ENCODE results near the gene FAM3C.
"Not testable (repeated sequence)": the region's sequence is repeated elsewhere in the genome, so short reads cannot be mapped to it uniquely, and the experiment has no call there.

Gene FAM3C

GRCh38 chr7:121315170-121315569 lies 80.9 kb downstream of the FAM3C start:
- peaks cover 16% of the 10 kb centered on the region for H3K27me3 Mint-ChIP-seq
- H3K4me1 Mint-ChIP-seq (ENCODE audit: low read depth); H3K9me3 Mint-ChIP-seq; H3K4me3 Mint-ChIP-seq; DNase-seq; H3K36me3 Mint-ChIP-seq (ENCODE audit: low read depth); H3K27ac Mint-ChIP-seq: not testable (repeated sequence)

DNA sequence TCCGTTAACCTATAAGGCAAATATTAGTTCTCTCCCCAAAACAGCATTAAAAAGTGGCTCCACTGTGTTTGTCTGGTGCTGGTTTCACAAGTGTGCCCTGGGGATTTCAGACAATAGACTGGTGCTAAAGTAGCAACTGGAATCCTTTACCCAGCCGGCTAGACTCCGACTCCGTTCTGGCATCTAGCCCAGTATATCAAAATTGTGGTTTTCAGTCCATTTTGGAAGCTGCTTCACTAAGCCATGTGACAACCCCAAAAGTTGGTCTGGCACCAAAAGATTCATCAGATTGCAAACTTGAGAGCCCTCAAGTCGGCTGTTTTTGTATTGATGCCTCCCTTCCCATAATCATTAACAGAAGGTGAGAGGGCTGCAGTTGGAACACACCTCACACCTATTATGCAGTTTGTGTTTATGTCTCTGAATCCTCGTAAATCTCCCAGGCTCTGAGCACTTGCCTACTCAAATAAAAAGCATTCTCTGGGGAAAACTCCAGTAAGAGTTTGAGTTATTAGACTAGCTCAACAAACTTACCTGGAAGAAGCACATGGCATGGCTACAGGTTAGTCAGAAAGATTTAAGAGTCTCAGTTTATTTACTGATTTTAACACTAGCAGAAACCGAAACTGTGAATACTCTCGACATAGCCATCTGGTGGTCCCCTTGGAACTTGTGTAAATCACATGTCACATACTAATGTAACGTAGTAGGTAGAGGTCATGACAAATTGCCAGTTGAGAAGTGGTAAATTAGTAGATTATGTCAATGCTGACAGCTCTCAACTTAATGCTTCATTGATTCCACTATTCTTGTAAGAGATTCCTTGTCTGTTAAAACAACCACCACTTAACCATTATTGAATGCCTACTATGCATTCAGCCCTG lies 82.1 kb downstream of the FAM3C start:
- peaks cover 1% of the 10 kb centered on the region for H3K4me1 Mint-ChIP-seq (ENCODE audit: low read depth)
- DNase-seq, result no peak
- no peak overlapping the region for H3K4me3 Mint-ChIP-seq
- no peaks in the 10 kb centered on the region for H3K36me3 Mint-ChIP-seq (ENCODE audit: low read depth)
- H3K27ac Mint-ChIP-seq, result no peak overlapping the region
- no peaks in the 10 kb centered on the region for H3K9me3 Mint-ChIP-seq
- peaks cover 23% of the 10 kb centered on the region for H3K27me3 Mint-ChIP-seq

DNA sequence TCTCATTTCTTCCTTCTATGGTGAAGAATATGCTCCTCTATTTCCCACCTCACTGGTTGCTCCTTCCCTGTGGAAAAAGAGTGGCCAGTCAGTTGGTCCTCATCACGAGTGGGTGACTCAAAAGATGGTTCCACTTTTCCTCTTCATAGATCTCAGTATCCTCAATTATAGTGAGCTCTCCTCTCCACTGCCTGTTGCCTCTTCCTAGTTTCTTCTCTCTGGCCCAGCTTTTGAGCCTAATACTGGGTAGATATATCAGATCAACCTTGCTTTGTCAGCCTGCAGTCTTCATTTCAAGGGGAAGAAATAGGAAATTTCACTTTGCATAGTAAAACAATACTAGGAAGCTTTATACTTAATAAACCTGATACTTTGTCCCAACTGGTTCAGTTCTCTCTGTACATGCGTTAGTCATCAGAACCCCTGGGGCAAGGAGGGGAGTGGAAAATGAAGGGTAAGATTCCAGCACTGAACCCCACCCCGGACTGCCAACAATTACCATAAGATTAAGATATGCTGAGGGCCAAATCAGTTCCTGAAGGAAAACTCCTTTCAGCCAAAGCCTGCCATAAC lies 82.8 kb downstream of the FAM3C start:
- DNase-seq, result no peak

GRCh38 chr7:121307021-121307574 lies 89.0 kb downstream of the FAM3C start:
- Mint-ChIP-seq H3K27ac (peak overlapping the region; percentile 46), H3K4me3 (no peak overlapping the region), H3K4me1 (ENCODE audit: low read depth) (peaks cover 13% of the 10 kb centered on the region), H3K27me3 (peaks cover 33% of the 10 kb centered on the region), H3K9me3 (no peaks in the 10 kb centered on the region), H3K36me3 (ENCODE audit: low read depth) (no peaks in the 10 kb centered on the region)
- DNase-seq, result no peak

More for the DNA sequence above, 82.8 kb downstream of the FAM3C start:
- Mint-ChIP-seq H3K9me3 (no peaks in the 10 kb centered on the region), H3K36me3 (ENCODE audit: low read depth) (no peaks in the 10 kb centered on the region), H3K4me3 (no peak overlapping the region), H3K27ac (no peak overlapping the region), H3K4me1 (ENCODE audit: low read depth) (peaks cover 1% of the 10 kb centered on the region), H3K27me3 (peaks cover 30% of the 10 kb centered on the region)

DNA sequence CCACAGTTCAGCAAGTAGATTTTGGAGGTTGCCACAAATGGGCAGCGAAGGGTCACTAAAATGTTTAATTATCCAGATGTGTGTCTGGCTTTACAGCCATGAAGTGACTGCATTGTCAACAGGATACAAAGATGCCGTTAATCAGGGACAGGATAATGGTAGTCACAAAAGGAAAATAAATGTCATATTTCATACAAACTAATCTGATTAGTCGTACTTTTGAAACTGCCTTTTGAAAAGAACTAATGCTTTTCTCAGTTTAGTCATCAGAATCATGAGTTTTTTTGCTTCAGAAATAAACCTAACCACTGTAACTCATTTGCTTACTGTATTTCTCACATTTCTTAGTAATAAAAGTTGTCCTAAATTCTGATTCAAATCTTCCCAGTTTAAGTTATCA lies 89.5 kb downstream of the FAM3C start:
- H3K4me3 Mint-ChIP-seq, result no peak overlapping the region
- peak overlapping the region; percentile 66 for H3K27ac Mint-ChIP-seq
- peaks cover 33% of the 10 kb centered on the region for H3K27me3 Mint-ChIP-seq
- no peaks in the 10 kb centered on the region for H3K9me3 Mint-ChIP-seq
- H3K4me1 Mint-ChIP-seq (ENCODE audit: low read depth), result peaks cover 13% of the 10 kb centered on the region
- no peak for DNase-seq
- no peaks in the 10 kb centered on the region for H3K36me3 Mint-ChIP-seq (ENCODE audit: low read depth)

DNA sequence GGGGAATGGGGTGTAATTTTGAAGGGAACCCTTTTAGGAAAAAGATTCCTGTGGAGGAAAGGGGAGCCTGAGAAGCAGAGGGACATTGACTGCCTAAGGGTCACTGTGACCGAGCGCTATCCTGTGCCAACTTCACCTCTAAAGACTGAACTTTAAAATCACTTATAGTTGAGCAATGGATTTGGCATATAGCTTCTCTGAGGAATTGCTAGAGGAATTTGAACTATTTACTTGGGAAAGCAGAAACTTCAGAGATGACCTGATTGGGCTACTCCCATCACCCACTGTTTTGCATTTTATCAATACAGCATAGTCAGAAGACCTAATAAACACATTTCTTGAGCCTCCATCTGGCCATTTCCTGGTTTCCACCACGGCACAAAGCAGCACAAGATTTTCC lies 91.0 kb downstream of the FAM3C start:
- Mint-ChIP-seq H3K9me3 (no peaks in the 10 kb centered on the region), H3K4me3 (no peak overlapping the region), H3K36me3 (ENCODE audit: low read depth) (no peaks in the 10 kb centered on the region), H3K27ac (no peak overlapping the region), H3K4me1 (ENCODE audit: low read depth) (peaks cover 13% of the 10 kb centered on the region), H3K27me3 (peaks cover 41% of the 10 kb centered on the region)
- no peak for DNase-seq

- H3K9me3 Mint-ChIP-seq, result no peaks in the 10 kb centered on the region
- H3K36me3 Mint-ChIP-seq (ENCODE audit: low read depth), result no peaks in the 10 kb centered on the region
- no peak for DNase-seq
- no peak overlapping the region for H3K4me3 Mint-ChIP-seq
- peaks cover 13% of the 10 kb centered on the region for H3K4me1 Mint-ChIP-seq (ENCODE audit: low read depth)
- peaks cover 36% of the 10 kb centered on the region for H3K27me3 Mint-ChIP-seq
- H3K27ac Mint-ChIP-seq, result no peak overlapping the region
Observed at GRCh38 chr7:121304102-121304658, 91.9 kb downstream of the FAM3C start.

GRCh38 chr7:121303422-121304101 lies 92.5 kb downstream of the FAM3C start:
- Mint-ChIP-seq H3K9me3 (no peaks in the 10 kb centered on the region), H3K27ac (no peak overlapping the region), H3K27me3 (peaks cover 29% of the 10 kb centered on the region), H3K4me1 (ENCODE audit: low read depth) (peaks cover 13% of the 10 kb centered on the region), H3K36me3 (ENCODE audit: low read depth) (no peaks in the 10 kb centered on the region), H3K4me3 (no peak overlapping the region)
- DNase-seq, result no peak

DNA sequence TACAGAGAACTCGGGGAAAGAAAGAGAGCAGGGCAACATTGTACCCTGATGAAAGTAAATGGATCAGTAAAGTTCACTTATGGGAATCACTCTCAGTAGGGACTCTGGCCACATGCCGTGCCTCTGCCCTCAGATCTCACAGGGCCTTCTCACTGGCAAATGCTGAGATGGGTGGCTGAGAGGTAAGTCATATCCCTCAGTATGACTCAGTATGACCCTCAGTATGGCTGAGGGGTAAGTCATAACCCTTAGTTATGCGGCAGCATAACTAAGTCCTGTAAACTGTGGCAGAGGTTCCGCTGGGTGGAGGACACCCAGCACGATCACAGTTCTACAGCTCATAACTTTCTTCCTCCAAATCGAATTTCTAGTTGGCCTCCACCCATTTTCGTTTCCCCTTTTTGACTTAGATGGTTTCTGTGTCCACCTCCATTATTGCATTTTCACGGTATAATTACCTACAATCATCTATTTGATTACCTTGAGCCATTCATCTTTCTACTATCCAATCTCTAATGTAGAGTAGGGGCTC lies 93.8 kb downstream of the FAM3C start:
- no peak overlapping the region for H3K4me3 Mint-ChIP-seq
- H3K27me3 Mint-ChIP-seq, result peaks cover 24% of the 10 kb centered on the region
- H3K4me1 Mint-ChIP-seq (ENCODE audit: low read depth), result peaks cover 11% of the 10 kb centered on the region
- no peak overlapping the region for H3K27ac Mint-ChIP-seq
- H3K9me3 Mint-ChIP-seq, result no peaks in the 10 kb centered on the region
- no peak for DNase-seq
- no peaks in the 10 kb centered on the region for H3K36me3 Mint-ChIP-seq (ENCODE audit: low read depth)

DNA sequence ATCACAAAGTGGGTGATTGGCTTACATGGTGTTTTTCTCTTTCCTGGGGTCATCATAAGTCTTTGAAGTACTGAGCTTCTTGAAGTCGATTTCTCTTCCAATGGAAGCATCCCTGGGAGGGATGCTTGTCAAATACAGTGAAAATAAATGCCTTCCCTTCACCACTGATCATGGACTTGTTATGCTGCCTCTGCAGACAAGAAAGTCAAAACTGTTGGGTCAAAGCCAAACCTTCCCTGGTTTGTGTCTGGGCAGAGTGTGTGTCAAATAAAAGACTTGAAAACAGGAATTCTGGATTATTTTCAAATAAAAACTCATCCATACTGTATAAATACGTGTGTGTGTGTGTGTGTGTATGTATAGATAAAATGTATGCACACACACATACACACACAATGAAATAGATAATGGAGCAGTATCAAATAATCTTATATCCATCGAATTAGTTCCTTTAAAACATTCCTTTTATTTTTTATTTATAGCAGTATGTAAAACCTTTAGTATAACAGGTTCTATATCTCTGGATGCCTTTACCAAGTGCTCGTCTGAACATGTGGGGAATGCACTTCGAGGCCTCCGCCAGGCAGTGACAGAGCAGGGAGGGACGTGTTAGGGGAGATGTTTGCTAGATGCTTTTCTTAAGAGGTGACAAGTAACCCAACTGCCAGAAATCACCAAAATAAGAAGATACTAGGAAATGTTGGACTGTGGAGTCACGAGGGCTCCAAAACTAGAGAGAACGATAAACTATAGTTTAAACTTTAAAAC lies 94.5 kb downstream of the FAM3C start:
- H3K27ac Mint-ChIP-seq, result no peak overlapping the region
- H3K4me1 Mint-ChIP-seq (ENCODE audit: low read depth), result peaks cover 5% of the 10 kb centered on the region
- no peak for DNase-seq
- peaks cover 23% of the 10 kb centered on the region for H3K27me3 Mint-ChIP-seq
- no peaks in the 10 kb centered on the region for H3K9me3 Mint-ChIP-seq
- no peak overlapping the region for H3K4me3 Mint-ChIP-seq
- no peaks in the 10 kb centered on the region for H3K36me3 Mint-ChIP-seq (ENCODE audit: low read depth)

GRCh38 chr7:121300685-121301420 lies 95.3 kb downstream of the FAM3C start:
- Mint-ChIP-seq H3K4me1 (ENCODE audit: low read depth) (no peaks in the 10 kb centered on the region), H3K27ac (no peak overlapping the region), H3K9me3 (no peaks in the 10 kb centered on the region), H3K36me3 (ENCODE audit: low read depth) (no peaks in the 10 kb centered on the region), H3K4me3 (no peak overlapping the region), H3K27me3 (peaks cover 19% of the 10 kb centered on the region)
- DNase-seq, result no peak
